Endodermal cell (in vitro differentiated cells): ENCODE data around the gene PIP5K1B. TPM values are rescaled to one million over a fixed set of nuclear protein-coding genes. Genes with fewer than 3 reads are reported as not detected.

Experiments used
- DNase-seq: peaks from one replicate; pipeline ENCODE4 v3.0.0-alpha.2; 2017
- H3K27ac ChIP-seq: 2 replicates; pipeline ENCODE4 v1.5.1; 2013; ENCODE audit warnings: mild to moderate bottlenecking, low read depth, low read length, moderate library complexity
- H3K27me3 ChIP-seq: 2 replicates; pipeline ENCODE4 v1.6.1; 2013; ENCODE audit warnings: mild to moderate bottlenecking, low read length, moderate library complexity; ENCODE audit not compliant: insufficient read depth, control insufficient read depth, poor library complexity, severe bottlenecking
- H3K36me3 ChIP-seq: 2 replicates; pipeline ENCODE4 v1.7.0; 2013; ENCODE audit warnings: mild to moderate bottlenecking, low read length, moderate library complexity; ENCODE audit not compliant: control insufficient read depth, insufficient read depth
- H3K4me1 ChIP-seq: one replicate; pipeline ENCODE4 v1.7.0; 2013; ENCODE audit warnings: low read length; ENCODE audit not compliant: control insufficient read depth, insufficient read depth
- H3K4me3 ChIP-seq: 2 replicates; pipeline ENCODE4 v1.5.1; 2013; ENCODE audit warnings: mild to moderate bottlenecking, low read length, moderate library complexity
- H3K9ac ChIP-seq: 2 replicates; pipeline ENCODE4 v1.6.1; 2013; ENCODE audit warnings: mild to moderate bottlenecking, low read length, moderate library complexity; ENCODE audit not compliant: poor library complexity, severe bottlenecking; ENCODE audit errors: extremely low read depth
- H3K9me3 ChIP-seq: 2 replicates; pipeline ENCODE4 v1.6.1; 2013; ENCODE audit warnings: mild to moderate bottlenecking, low read length, moderate library complexity; ENCODE audit not compliant: control insufficient read depth
- H3K27ac Mint-ChIP-seq: 2 replicates; pipeline ENCODE4 v1.8.0; 2020; ENCODE audit warnings: mixed read lengths
- H3K27me3 Mint-ChIP-seq: 2 replicates; pipeline ENCODE4 v1.8.0; 2021; ENCODE audit warnings: mild to moderate bottlenecking, mixed read lengths; ENCODE audit not compliant: insufficient read depth
- H3K36me3 Mint-ChIP-seq: 2 replicates; pipeline ENCODE4 v1.8.0; 2020; ENCODE audit warnings: low read depth, mixed read lengths
- H3K4me1 Mint-ChIP-seq: 2 replicates; pipeline ENCODE4 v1.8.0; 2020; ENCODE audit warnings: mixed read lengths
- H3K4me3 Mint-ChIP-seq: 2 replicates; pipeline ENCODE4 v1.8.0; 2020; ENCODE audit warnings: mild to moderate bottlenecking, moderate library complexity, mixed read lengths
- H3K9me3 Mint-ChIP-seq: 2 replicates; pipeline ENCODE4 v1.8.0; 2020; ENCODE audit warnings: mild to moderate bottlenecking, mixed read lengths
- CTCF ChIP-seq: fragments of 200-600 bp; sonication (generic); conservative IDR thresholded peaks from 2 replicates; pipeline ENCODE4 v1.5.0; 2021; ENCODE audit warnings: antibody characterized with exemption, mild to moderate bottlenecking
- WGBS, 2 experiments: methylation state at CpG; one replicate each; pipeline versions ENCODE4 v1.1.5 to v1.1.7; 2013; ENCODE audit warnings: missing lambda C conversion rate in 2 of 2, mixed read lengths in 1 of 2; ENCODE audit not compliant: insufficient coverage in 1 of 2, insufficient read length in 1 of 2; 5-methylcytosine and 5-hydroxymethylcytosine counted together
- total RNA-seq, 2 donors: library from RNA; stranded (reverse); fragmentation: NEBNext Ultra II Directional in 1 of 2; extraction: Animal tissue kit (Norgen Biotek cat#: 25700) in 1 of 2; gene quantifications; 2 replicates in 1 of 2; 3 replicates in 1 of 2; pipeline ENCODE4 v1.2.1, GENCODE V29; 2021

PIP5K1B gene
- total RNA-seq, 2 donors from 2014 or later: 8.5 to 10.2 TPM

- Histone ChIP-seq H3K4me1 (peaks cover under 1% of the 10 kb centered on the region), H3K9ac (no peak overlapping the region), H3K36me3 (peaks cover 19% of the 10 kb centered on the region), H3K9me3 (peaks cover 10% of the 10 kb centered on the region), H3K4me3 (no peak overlapping the region), H3K27ac (no peak overlapping the region), H3K27me3 (no peaks in the 10 kb centered on the region)
- 87 to 100% methylated on average over 3 of the region's 4 CpGs for WGBS, 2 experiments
- no peak for TF ChIP-seq CTCF
- H3K27me3 Mint-ChIP-seq: peaks cover 2% of the 10 kb centered on the region
- no peak overlapping the region for H3K4me3 Mint-ChIP-seq
- H3K27ac Mint-ChIP-seq: no peak overlapping the region
- no peak for DNase-seq
- peaks cover 15% of the 10 kb centered on the region for H3K4me1 Mint-ChIP-seq
- peaks cover 8% of the 10 kb centered on the region for H3K36me3 Mint-ChIP-seq
- peaks cover 2% of the 10 kb centered on the region for H3K9me3 Mint-ChIP-seq
These were observed 250.3 kb downstream of the PIP5K1B start for GRCh38 chr9:68955330-68955729.

GRCh38 chr9:68957479-68957878 is 252.4 kb downstream of the PIP5K1B start:
- Histone ChIP-seq H3K27ac (no peak overlapping the region), H3K4me3 (no peak overlapping the region), H3K36me3 (peaks cover 22% of the 10 kb centered on the region), H3K27me3 (no peaks in the 10 kb centered on the region), H3K9ac (no peak overlapping the region), H3K4me1 (no peaks in the 10 kb centered on the region), H3K9me3 (peaks cover 10% of the 10 kb centered on the region)
- DNase-seq: no peak
- TF ChIP-seq CTCF: no peak
- 98 to 100% methylated on average over 1 of the region's 1 CpG for WGBS, 2 experiments
- no peak overlapping the region for H3K4me3 Mint-ChIP-seq
- peaks cover 2% of the 10 kb centered on the region for H3K9me3 Mint-ChIP-seq
- H3K27me3 Mint-ChIP-seq: no peaks in the 10 kb centered on the region
- peaks cover 4% of the 10 kb centered on the region for H3K4me1 Mint-ChIP-seq
- no peak overlapping the region for H3K27ac Mint-ChIP-seq
- peaks cover 8% of the 10 kb centered on the region for H3K36me3 Mint-ChIP-seq

- Histone ChIP-seq H3K4me3 (no peak overlapping the region), H3K27ac (no peak overlapping the region), H3K9ac (no peak overlapping the region), H3K9me3 (peaks cover 10% of the 10 kb centered on the region), H3K27me3 (no peaks in the 10 kb centered on the region), H3K36me3 (peaks cover 22% of the 10 kb centered on the region), H3K4me1 (no peaks in the 10 kb centered on the region)
- H3K9me3 Mint-ChIP-seq: peaks cover 2% of the 10 kb centered on the region
- TF ChIP-seq CTCF: no peak
- H3K4me1 Mint-ChIP-seq: peaks cover 4% of the 10 kb centered on the region
- H3K36me3 Mint-ChIP-seq: peaks cover 6% of the 10 kb centered on the region
- 91 to 100% methylated on average over 1 to 3 of the region's 4 CpGs for WGBS, 2 experiments
- no peak for DNase-seq
- H3K27me3 Mint-ChIP-seq: no peaks in the 10 kb centered on the region
- no peak overlapping the region for H3K4me3 Mint-ChIP-seq
- no peak overlapping the region for H3K27ac Mint-ChIP-seq
These were observed 256.5 kb downstream of the PIP5K1B start for GRCh38 chr9:68961587-68961986.
